ENCODE measurements around the gene INSYN2B.

Gene INSYN2B

GRCh38 chr5:169814522-169814921, 165.8 kb downstream of the INSYN2B start:
- no peak for DNase-seq (ENCODE audit: low read depth, low spot score)

More at GRCh38 chr5:169814522-169814921, 165.8 kb downstream of the INSYN2B start:
- POLR2A ChIA-PET, result no interaction called here
- no peak overlapping the region for H3K4me3 ChIP-seq (ENCODE audit: low read depth, low read length)
- no peak for TF ChIP-seq CTCF (IDR thresholded peaks at IDR 0.05; ENCODE audit: insufficient read depth, low read length, missing control alignments)
- CTCF ChIA-PET, result interaction anchor here (0.8 kb wide), 1 partner anchor 166 kb away, joined by 4 read pairs; the partner anchor contains the start of gene INSYN2B
